IMR-90 (cell line): Measurements from ENCODE around the gene TEX2. TPM values are rescaled to one million over a fixed set of nuclear protein-coding genes. Genes with fewer than 3 reads are reported as not detected.

Experiments used
- ATAC-seq: fragments of 200-7000 bp; cut with Tn5 transposase; 2 replicates; pipeline ENCODE4 v1.9.1; 2020; ENCODE audit warnings: low read depth, mild to moderate bottlenecking, moderate library complexity
- BruUV-seq: library from RNA; stranded (reverse); fragments of 400-500 nt; replicated peaks from 2 replicates; lab custom pipeline; 2021; lab: Mats Ljungman, UMichigan
- CTCF ChIA-PET: fragments of 300-600 bp; formaldehyde crosslinking; extraction: SDS; loops from one replicate; lab custom pipeline; 2021; ENCODE audit warnings: antibody characterized with exemption; lab: Yijun Ruan, JAX
- POLR2A ChIA-PET: fragments of 300-600 bp; sonication (Branson Sonifier 250); formaldehyde crosslinking; loops from one replicate; lab custom pipeline; 2022; ENCODE audit warnings: antibody characterized with exemption; ENCODE audit not compliant: unreplicated experiment; lab: Charles Lee
- DNase-seq: peaks from one replicate; pipeline ENCODE4 v3.0.0; 2013
- H2AFZ ChIP-seq: replicated peaks from 2 replicates; pipeline ENCODE3; 2013; ENCODE audit warnings: low read length, mild to moderate bottlenecking; ENCODE audit not compliant: poor library complexity
- H2AK5ac ChIP-seq: 2 replicates; pipeline ENCODE4 v1.6.1; 2013; ENCODE audit warnings: low read depth, low read length, inconsistent platforms
- H2AK9ac ChIP-seq: replicated peaks from 2 replicates; pipeline ENCODE3; 2013; ENCODE audit warnings: mild to moderate bottlenecking, low read depth, low read length, moderate library complexity; ENCODE audit not compliant: poor library complexity
- H2BK120ac ChIP-seq: 2 replicates; pipeline ENCODE4 v1.6.1; 2013; ENCODE audit warnings: low read depth, low read length, inconsistent platforms
- H2BK15ac ChIP-seq: 3 replicates; pipeline ENCODE4 v1.6.1; 2013; ENCODE audit warnings: low read depth, low read length, inconsistent platforms
- H2BK20ac ChIP-seq: 2 replicates; pipeline ENCODE4 v1.6.1; 2013; ENCODE audit warnings: low read depth, mild to moderate bottlenecking, inconsistent platforms, low read length, moderate library complexity
- H2BK5ac ChIP-seq: 2 replicates; pipeline ENCODE4 v1.6.1; 2013; ENCODE audit warnings: mild to moderate bottlenecking, low read depth, low read length, inconsistent platforms; ENCODE audit not compliant: poor library complexity, severe bottlenecking
- H3K14ac ChIP-seq: replicated peaks from 2 replicates; pipeline ENCODE4 v1.6.1; 2013; ENCODE audit warnings: low read depth, low read length, inconsistent platforms
- H3K18ac ChIP-seq: 2 replicates; pipeline ENCODE4 v1.6.1; 2013; ENCODE audit warnings: low read depth, low read length, control low read depth
- H3K23ac ChIP-seq: 2 replicates; pipeline ENCODE4 v1.6.1; 2013; ENCODE audit warnings: low read depth, low read length, inconsistent platforms
- H3K27ac ChIP-seq: 2 replicates; pipeline ENCODE4 v1.5.1; 2013; ENCODE audit warnings: mild to moderate bottlenecking, control low read depth, low read length; ENCODE audit not compliant: insufficient read depth
- H3K27me3 ChIP-seq: 2 replicates; pipeline ENCODE4 v1.6.1; 2013; ENCODE audit warnings: low read length; ENCODE audit not compliant: control insufficient read depth, insufficient read depth
- H3K36me3 ChIP-seq: 2 replicates; pipeline ENCODE4 v1.6.1; 2013; ENCODE audit warnings: low read length, mixed read lengths; ENCODE audit not compliant: control insufficient read depth, insufficient read depth
- H3K4ac ChIP-seq: 2 replicates; pipeline ENCODE4 v1.6.1; 2013; ENCODE audit warnings: low read depth, low read length, inconsistent platforms
- H3K4me1 ChIP-seq: 2 replicates; pipeline ENCODE4 v1.6.1; 2013; ENCODE audit warnings: low read length, mixed read lengths; ENCODE audit not compliant: control insufficient read depth, insufficient read depth
- H3K4me2 ChIP-seq: 2 replicates; pipeline ENCODE4 v1.6.1; 2013; ENCODE audit warnings: low read depth, mild to moderate bottlenecking, control low read depth, low read length, moderate library complexity
- H3K4me3 ChIP-seq: 2 replicates; pipeline ENCODE4 v1.5.1; 2013; ENCODE audit warnings: low read depth, mild to moderate bottlenecking, control low read depth, low read length, moderate library complexity; ENCODE audit not compliant: insufficient read depth
- H3K56ac ChIP-seq: 2 replicates; pipeline ENCODE4 v1.6.1; 2013; ENCODE audit warnings: low read length, inconsistent platforms; ENCODE audit not compliant: insufficient read depth; ENCODE audit errors: extremely low read depth
- H3K79me1 ChIP-seq, 2 experiments: 2 replicates each; pipeline ENCODE4 v1.6.1; 2013; ENCODE audit warnings: low read length in 2 of 2, inconsistent platforms in 1 of 2, low read depth in 1 of 2
- H3K9ac ChIP-seq: 2 replicates; pipeline ENCODE4 v1.6.1; 2013; ENCODE audit warnings: low read depth, low read length, control low read depth
- H3K9me1 ChIP-seq: 2 replicates; pipeline ENCODE4 v1.6.1; 2013; ENCODE audit warnings: low read length, inconsistent platforms; ENCODE audit not compliant: insufficient read depth
- H3K9me3 ChIP-seq: 2 replicates; pipeline ENCODE4 v1.6.1; 2013; ENCODE audit warnings: low read length; ENCODE audit not compliant: control insufficient read depth, insufficient read depth
- H4K20me1 ChIP-seq: 2 replicates; pipeline ENCODE4 v1.6.1; 2013; ENCODE audit warnings: low read length, inconsistent platforms; ENCODE audit not compliant: insufficient read depth
- H4K5ac ChIP-seq: 2 replicates; pipeline ENCODE4 v1.6.1; 2013; ENCODE audit warnings: mild to moderate bottlenecking, low read depth, low read length, control low read depth
- H4K8ac ChIP-seq, 2 experiments: 2 replicates each; pipeline ENCODE4 v1.6.1; 2013; ENCODE audit warnings: low read depth in 2 of 2, low read length in 2 of 2, control low read depth in 1 of 2, inconsistent platforms in 1 of 2
- H4K91ac ChIP-seq: 2 replicates; pipeline ENCODE4 v1.6.1; 2013; ENCODE audit warnings: low read depth, low read length, inconsistent platforms; ENCODE audit not compliant: insufficient read depth
- WGBS, 2 experiments: methylation state at CpG; one replicate each; pipeline versions ENCODE4 v1.1.5 to v1.1.7; 2013; ENCODE audit warnings: missing lambda C conversion rate in 2 of 2; ENCODE audit not compliant: insufficient read length in 1 of 2; ENCODE audit errors: extremely low coverage in 2 of 2; 5-methylcytosine and 5-hydroxymethylcytosine counted together
- dilution Hi-C: fragments of 300-500 bp; cut with HindIII; formaldehyde crosslinking; loops from one replicate; pipeline ENCODE4 v1.14.3; 2018; ENCODE audit warnings: low sequenced_read_pairs; ENCODE audit not compliant: unreplicated experiment
- in situ Hi-C: fragments of 300-500 bp; cut with MboI; formaldehyde crosslinking; loops from 3 replicates; pipeline ENCODE4 v1.14.3; 2019; ENCODE audit warnings: low sequenced_read_pairs, inconsistent platforms, mixed read lengths
- intact Hi-C: fragments of 100-400 bp; cut with micrococcal nuclease; formaldehyde crosslinking; loops from 2 replicates; pipeline ENCODE4 v1.10.0; 2022
- polyA plus RNA-seq, 3 experiments: library from polyadenylated mRNA; depleted of rRNA; stranded (reverse); fragments of >200 nt; gene quantifications; 2 replicates each; pipeline ENCODE4 v1.2.3, GENCODE V29; 2012; ENCODE audit warnings: low replicate concordance in 1 of 3
- total RNA-seq: library from RNA; depleted of rRNA; stranded (reverse); fragments of >200 nt; gene quantifications from 2 replicates; pipeline ENCODE4 v1.2.3, GENCODE V29; 2012
- TF ChIP-seq, protein P1 (sequence below): fragments of 150-350 bp; IDR thresholded peaks from 2 replicates; pipeline ENCODE4 v1.6.1; 2016; ENCODE audit warnings: low read depth, mild to moderate bottlenecking, low read length, moderate library complexity, borderline replicate concordance

The TEX2 gene
- total and polyA plus RNA-seq, 2 of the 4 experiments (the other 2 are of a cell fraction) = 18.2 to 21.9 TPM

GRCh38 chr17:64203630-64204029, 59.4 kb downstream of the TEX2 start:
- no peak overlapping the region for H3K27ac ChIP-seq
- TF ChIP-seq, protein P1, sequence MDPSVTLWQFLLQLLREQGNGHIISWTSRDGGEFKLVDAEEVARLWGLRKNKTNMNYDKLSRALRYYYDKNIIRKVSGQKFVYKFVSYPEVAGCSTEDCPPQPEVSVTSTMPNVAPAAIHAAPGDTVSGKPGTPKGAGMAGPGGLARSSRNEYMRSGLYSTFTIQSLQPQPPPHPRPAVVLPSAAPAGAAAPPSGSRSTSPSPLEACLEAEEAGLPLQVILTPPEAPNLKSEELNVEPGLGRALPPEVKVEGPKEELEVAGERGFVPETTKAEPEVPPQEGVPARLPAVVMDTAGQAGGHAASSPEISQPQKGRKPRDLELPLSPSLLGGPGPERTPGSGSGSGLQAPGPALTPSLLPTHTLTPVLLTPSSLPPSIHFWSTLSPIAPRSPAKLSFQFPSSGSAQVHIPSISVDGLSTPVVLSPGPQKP = no peak
- no peak overlapping the region for H2BK120ac ChIP-seq
- no peak for DNase-seq
- no peak overlapping the region for H2BK20ac ChIP-seq
- no peak overlapping the region for H2AK5ac ChIP-seq
- H3K14ac ChIP-seq = no peak overlapping the region
- H3K9me3 ChIP-seq = no peaks in the 10 kb centered on the region
- in situ Hi-C loops = no loop called here
- H2BK15ac ChIP-seq = no peak overlapping the region
- WGBS, 2 experiments = no CpG with 5 or more reads among the region's 4 CpGs
- no peak overlapping the region for H3K23ac ChIP-seq
- no peak overlapping the region for H3K18ac ChIP-seq
- ChIA-PET POLR2A (no interaction called here), CTCF (no interaction called here)
- H4K91ac ChIP-seq = no peak overlapping the region
- H3K4me3 ChIP-seq = no peak overlapping the region
- H3K27me3 ChIP-seq = no peaks in the 10 kb centered on the region
- H3K9ac ChIP-seq = no peak overlapping the region
- no peak overlapping the region for H4K8ac ChIP-seq
- H2AK9ac ChIP-seq = no peak overlapping the region
- dilution Hi-C loops = no loop called here
- H3K4me1 ChIP-seq = peaks cover 20% of the 10 kb centered on the region
- H2AFZ ChIP-seq = no peak overlapping the region
- H3K9me1 ChIP-seq = peaks cover 18% of the 10 kb centered on the region
- H4K5ac ChIP-seq = no peak overlapping the region
- ATAC-seq = no peak
- H3K4me2 ChIP-seq = no peak overlapping the region
- no peak overlapping the region for H3K56ac ChIP-seq
- H3K36me3 ChIP-seq = no peaks in the 10 kb centered on the region
- no TSS peak for BruUV-seq
- peaks cover 23% of the 10 kb centered on the region for H4K20me1 ChIP-seq
- H2BK5ac ChIP-seq = no peak overlapping the region
- intact Hi-C loops = loop anchor here (5.0 kb wide), 1 partner anchor 59 kb away; the partner anchor contains the start of gene TEX2
- peaks cover 17 to 40% of the 10 kb centered on the region in 2 experiments for H3K79me1 ChIP-seq
- H3K4ac ChIP-seq = no peak overlapping the region
